H1 (cell line): ENCODE data around the gene OR2T12. TPM values are rescaled to one million over a fixed set of nuclear protein-coding genes. Genes with fewer than 3 reads are reported as not detected.

ENCODE experiments used
- CTCF ChIA-PET: fragments of 300-600 bp; sonication (Branson Sonifier 250); formaldehyde crosslinking; loops from one replicate; lab custom pipeline; 2021; ENCODE audit not compliant: partially characterized antibody; lab: Charles Lee
- POLR2A ChIA-PET: fragments of 300-600 bp; sonication (Branson Sonifier 250); formaldehyde crosslinking; loops from one replicate; lab custom pipeline; 2021; ENCODE audit warnings: inconsistent platforms; ENCODE audit not compliant: partially characterized antibody; lab: Charles Lee
- DNase-seq, 2 experiments: peaks; one replicate each; pipeline versions ENCODE4 v3.0.0 to v3.0.0-alpha.2; 2010 to 2022; ENCODE audit warnings: low spot score in 2 of 2, low read depth in 1 of 2, mixed read lengths in 1 of 2
- FAIRE-seq: peaks from 2 replicates; lab custom pipeline; 2011; peaks lifted over from hg19 to GRCh38; lab: Jason Lieb, UNC
- H2AFZ ChIP-seq: 2 replicates; pipeline ENCODE4 v1.8.1; 2012; ENCODE audit warnings: low read length, inconsistent platforms
- H2AK5ac ChIP-seq: 2 replicates; pipeline ENCODE4 v1.6.1; 2013; ENCODE audit warnings: low read depth, low read length
- H2BK120ac ChIP-seq: replicated peaks from 2 replicates; pipeline ENCODE3; 2013; ENCODE audit warnings: low read depth, low read length, inconsistent platforms
- H2BK12ac ChIP-seq: 2 replicates; pipeline ENCODE4 v1.6.1; 2013; ENCODE audit warnings: low read depth, low read length
- H2BK15ac ChIP-seq: 2 replicates; pipeline ENCODE4 v1.6.1; 2013; ENCODE audit warnings: low read length
- H2BK20ac ChIP-seq: 2 replicates; pipeline ENCODE4 v1.6.1; 2013; ENCODE audit warnings: low read length
- H2BK5ac ChIP-seq: 2 replicates; pipeline ENCODE4 v1.6.1; 2013; ENCODE audit warnings: low read depth, low read length
- H3K14ac ChIP-seq: 2 replicates; pipeline ENCODE4 v1.6.1; 2013; ENCODE audit warnings: inconsistent platforms; ENCODE audit not compliant: insufficient read length
- H3K18ac ChIP-seq: 2 replicates; pipeline ENCODE4 v1.6.1; 2013; ENCODE audit warnings: low read length; ENCODE audit errors: extremely low read depth
- H3K23ac ChIP-seq: 2 replicates; pipeline ENCODE4 v1.6.1; 2013; ENCODE audit warnings: inconsistent platforms; ENCODE audit not compliant: insufficient read length
- H3K23me2 ChIP-seq: 2 replicates; pipeline ENCODE4 v1.6.1; 2013; ENCODE audit warnings: low read depth, low read length
- H3K27ac ChIP-seq: 2 replicates; pipeline ENCODE4 v1.6.1; 2011; ENCODE audit warnings: low read depth, low read length, inconsistent platforms
- H3K27me3 ChIP-seq, 4 experiments: replicated peaks in 1 of 4; 1 replicate in 1 of 4; 2 replicates in 3 of 4; pipeline versions ENCODE4 v1.6.1 to v1.8.1; 2011 to 2013; ENCODE audit warnings: low read length in 3 of 4, mild to moderate bottlenecking in 3 of 4, inconsistent platforms in 2 of 4, mixed read lengths in 2 of 4, moderate library complexity in 1 of 4; ENCODE audit not compliant: control insufficient read depth in 3 of 4, insufficient read depth in 3 of 4; ENCODE audit errors: extremely low read depth in 1 of 4
- H3K36me3 ChIP-seq, 4 experiments: 2 replicates each; pipeline versions ENCODE4 v1.6.1 to v1.8.1; 2011 to 2013; ENCODE audit warnings: mild to moderate bottlenecking in 4 of 4, low read length in 3 of 4, moderate library complexity in 2 of 4, control low read depth in 1 of 4, inconsistent platforms in 1 of 4; ENCODE audit not compliant: insufficient read depth in 4 of 4, control insufficient read depth in 2 of 4
- H3K4ac ChIP-seq: replicated peaks from 2 replicates; pipeline ENCODE3; 2013; ENCODE audit warnings: low read length, low read depth, mixed read lengths, inconsistent platforms; ENCODE audit not compliant: insufficient read length
- H3K4me1 ChIP-seq, 4 experiments: replicated peaks in 1 of 4; 1 replicate in 1 of 4; 2 replicates in 3 of 4; pipeline versions ENCODE4 v1.6.1 to v1.8.1; 2011 to 2013; ENCODE audit warnings: low read length in 3 of 4, inconsistent platforms in 2 of 4, mixed read lengths in 1 of 4; ENCODE audit not compliant: insufficient read depth in 4 of 4, control insufficient read depth in 3 of 4
- H3K4me2 ChIP-seq, 2 experiments: 2 replicates each; pipeline versions ENCODE4 v1.6.1 to v1.8.1; 2011 to 2013; ENCODE audit warnings: low read depth in 2 of 2, low read length in 2 of 2, control low read depth in 1 of 2, inconsistent platforms in 1 of 2, mild to moderate bottlenecking in 1 of 2; ENCODE audit not compliant: insufficient read depth in 1 of 2
- H3K4me3 ChIP-seq, 4 experiments: fragments of 200-600, 300-600 bp in 1 of 4; sonication (generic), shearing (Covaris generic), sonication (Bioruptor Twin) in 1 of 4; 2 replicates each; pipeline versions ENCODE4 v1.5.1 to v1.8.1; 2011 to 2016; ENCODE audit warnings: low read length in 4 of 4, low read depth in 3 of 4, control low read depth in 2 of 4, inconsistent platforms in 2 of 4, mild to moderate bottlenecking in 2 of 4, mixed read lengths in 1 of 4, moderate library complexity in 1 of 4; ENCODE audit not compliant: insufficient read depth in 2 of 4; ENCODE audit errors: extremely low read depth in 1 of 4
- H3K56ac ChIP-seq: replicated peaks from 2 replicates; pipeline ENCODE3; 2013; ENCODE audit warnings: low read depth, mild to moderate bottlenecking, mixed read lengths, low read length, inconsistent platforms; ENCODE audit not compliant: insufficient read length
- H3K79me1 ChIP-seq: 2 replicates; pipeline ENCODE4 v1.6.1; 2013; ENCODE audit warnings: low read depth, low read length, control low read depth
- H3K79me2 ChIP-seq, 2 experiments: 2 replicates each; pipeline versions ENCODE4 v1.6.1 to v1.8.1; 2012 to 2013; ENCODE audit warnings: low read length in 2 of 2, mild to moderate bottlenecking in 2 of 2, inconsistent platforms in 1 of 2; ENCODE audit not compliant: insufficient read depth in 2 of 2, control insufficient read depth in 1 of 2
- H3K9ac ChIP-seq, 4 experiments: replicated peaks in 1 of 4; 1 replicate in 1 of 4; 2 replicates in 3 of 4; pipeline versions ENCODE4 v1.6.1 to v1.8.1; 2011 to 2013; ENCODE audit warnings: low read depth in 3 of 4, low read length in 3 of 4, control low read depth in 2 of 4, mild to moderate bottlenecking in 2 of 4, moderate library complexity in 2 of 4, inconsistent platforms in 1 of 4; ENCODE audit errors: extremely low read depth in 1 of 4
- H3K9me3 ChIP-seq, 2 experiments: 2 replicates each; pipeline versions ENCODE4 v1.6.1 to v1.8.1; 2012 to 2013; ENCODE audit warnings: mild to moderate bottlenecking in 2 of 2, moderate library complexity in 2 of 2, control low read depth in 1 of 2, inconsistent platforms in 1 of 2, low read depth in 1 of 2, low read length in 1 of 2, mixed read lengths in 1 of 2; ENCODE audit not compliant: insufficient read depth in 2 of 2
- H4K20me1 ChIP-seq, 2 experiments: replicated peaks in 1 of 2; 2 replicates each; pipeline versions ENCODE3 to v1.8.1; 2011 to 2013; ENCODE audit warnings: inconsistent platforms in 2 of 2, low read length in 2 of 2, mild to moderate bottlenecking in 1 of 2; ENCODE audit not compliant: insufficient read depth in 2 of 2, control insufficient read depth in 1 of 2
- H4K5ac ChIP-seq: 2 replicates; pipeline ENCODE4 v1.6.1; 2013; ENCODE audit warnings: low read length, low read depth, mixed read lengths, inconsistent platforms; ENCODE audit not compliant: insufficient read length
- H4K8ac ChIP-seq: 2 replicates; pipeline ENCODE4 v1.8.0; 2013; ENCODE audit warnings: mild to moderate bottlenecking, moderate library complexity, low read length, inconsistent platforms; ENCODE audit not compliant: insufficient read depth; ENCODE audit errors: extremely low read depth
- H4K91ac ChIP-seq: replicated peaks from 2 replicates; pipeline ENCODE3; 2013; ENCODE audit warnings: low read length, mixed read lengths, inconsistent platforms; ENCODE audit not compliant: insufficient read length
- CTCF ChIP-seq, 3 experiments: IDR thresholded peaks; 1 replicate in 2 of 3; 2 replicates in 1 of 3; pipeline versions ENCODE4 v1.5.1 to v1.6.1; 2011; ENCODE audit warnings: low read length in 3 of 3, mild to moderate bottlenecking in 3 of 3, inconsistent platforms in 2 of 3, low read depth in 1 of 3, moderate library complexity in 1 of 3; ENCODE audit not compliant: insufficient read depth in 1 of 3; ENCODE audit errors: control extremely low read depth in 1 of 3
- RAD21 ChIP-seq, 2 experiments: IDR thresholded peaks in 1 of 2; conservative IDR thresholded peaks in 1 of 2; 2 replicates each; pipeline ENCODE4 v1.6.1; 2011; ENCODE audit warnings: low read depth in 2 of 2, low read length in 2 of 2, improper control_type of control experiment in 1 of 2, inconsistent platforms in 1 of 2, mild to moderate bottlenecking in 1 of 2, moderate library complexity in 1 of 2
- RBBP5 ChIP-seq: IDR thresholded peaks from 2 replicates; pipeline ENCODE4 v1.7.1; 2012; ENCODE audit warnings: low read depth, mild to moderate bottlenecking, inconsistent platforms, low read length, moderate library complexity, borderline replicate concordance
- WGBS, 2 experiments: shearing (Covaris generic) in 1 of 2; methylation state at CpG; one replicate each; pipeline versions ENCODE4 v1.1.6 to v1.1.7; 2013 to 2015; ENCODE audit warnings: low lambda C conversion rate in 2 of 2, mixed read lengths in 2 of 2, inconsistent platforms in 1 of 2, low coverage in 1 of 2, missing lambda C conversion rate in 1 of 2; ENCODE audit not compliant: insufficient replicate concordance in 2 of 2, insufficient coverage in 1 of 2, insufficient read length in 1 of 2; ENCODE audit errors: extremely low coverage in 1 of 2, missing lambda C conversion rate in 1 of 2; 5-methylcytosine and 5-hydroxymethylcytosine counted together
- polyA plus RNA-seq, 7 experiments: library from polyadenylated mRNA; depleted of rRNA in 3 of 7; stranded (reverse) in 5 of 7; unstranded in 2 of 7; fragments of >200 nt in 5 of 7; fragments of 200-250 nt in 2 of 7; gene quantifications; 1 replicate in 5 of 7; 2 replicates in 1 of 7; 4 replicates in 1 of 7; pipeline versions ENCODE4 v1.2.1 to v1.2.3, GENCODE V29; 2011 to 2013; ENCODE audit warnings: missing spikeins in 2 of 7, mixed read lengths in 2 of 7
- total RNA-seq: library from RNA; stranded (reverse); fragmentation: NEBNext Ultra II Directional; extraction: Animal tissue kit (Norgen Biotek cat#: 25700); gene quantifications from 2 replicates; pipeline ENCODE4 v1.2.1, GENCODE V29; 2021

OR2T12 gene
- total and polyA plus RNA-seq, 2 of the 8 experiments (the other 6 are each of a cell fraction or from before 2014, with no cell fraction given) = not detected

- Histone ChIP-seq H2BK12ac (no peak overlapping the region), H2BK5ac (no peak overlapping the region), H3K9me3 (peaks cover 47 to 57% of the 10 kb centered on the region in 2 experiments), H3K79me2 (no peaks in the 10 kb centered on the region), H3K27me3 (no peaks in the 10 kb centered on the region), H4K5ac (no peak overlapping the region), H4K20me1 (no peaks in the 10 kb centered on the region), H2BK15ac (no peak overlapping the region), H3K23ac (no peak overlapping the region), H3K4me2 (no peak overlapping the region), H3K4me1 (no peaks in the 10 kb centered on the region), H3K18ac (no peak overlapping the region), H3K27ac (no peak overlapping the region), H3K4me3 (no peak overlapping the region), H2BK20ac (no peak overlapping the region), H2AK5ac (no peak overlapping the region), H4K91ac (no peak overlapping the region), H3K79me1 (no peaks in the 10 kb centered on the region), H3K56ac (no peak overlapping the region), H4K8ac (no peak overlapping the region), H3K36me3 (no peaks in the 10 kb centered on the region), H2AFZ (no peak overlapping the region), H3K23me2 (no peaks in the 10 kb centered on the region), H3K14ac (no peak overlapping the region), H3K4ac (no peak overlapping the region), H2BK120ac (no peak overlapping the region), H3K9ac (no peak overlapping the region)
- TF ChIP-seq CTCF (IDR thresholded peaks at IDR 0.05; ENCODE audit: control extremely low read depth in 1 of 3, insufficient read depth in 1 of 3, low read depth in 1 of 3, low read length in 3 of 3) = peak in 2 of 3 experiments; percentile 43 to 46; a peak in 2 of 4 replicates
- no peak for TF ChIP-seq RBBP5
- peak; percentile 43 to 58 for TF ChIP-seq RAD21 (IDR thresholded peaks at IDR 0.05 in 1 of 2, conservative IDR thresholded peaks at IDR 0.05 in 1 of 2; ENCODE audit: low read depth in 2 of 2, low read length in 2 of 2)
- 54% methylated on average over 14 of the region's 14 CpGs; no CpG with 5 or more reads in 1 of the 2 experiments for WGBS, 2 experiments
- POLR2A ChIA-PET = no interaction called here
- DNase-seq (peak in 1 of 2 experiments; percentile 42), FAIRE-seq (no peak)
- CTCF ChIA-PET = interaction anchor here (0.6 to 1.4 kb wide), 5 partner anchors 9 to 156 kb away, joined by 3 to 4 read pairs (median 3); no protein-coding TSS in a partner anchor
These were observed 60.0 kb downstream of the OR2T12 start for GRCh38 chr1:248243204-248243603.
